PFSK-1 (cell line): ENCODE measurements around the gene GIPC1.

Experiments used
- FOXP2 ChIP-seq: optimal IDR thresholded peaks from 2 replicates; pipeline ENCODE3; 2011; ENCODE audit warnings: borderline replicate concordance, control low read depth, inconsistent platforms; ENCODE audit not compliant: insufficient read depth; ENCODE audit errors: extremely low read length, extremely low read depth
- POLR2AphosphoS5 ChIP-seq: IDR thresholded peaks from 2 replicates; pipeline ENCODE4 v1.6.1; 2012; ENCODE audit warnings: low read depth, mild to moderate bottlenecking, control low read depth, low read length, moderate library complexity
- REST ChIP-seq, 2 experiments: IDR thresholded peaks; 2 replicates each; pipeline versions ENCODE4 v1.6.1 to v1.8.0; 2011 to 2012; ENCODE audit warnings: low read depth in 2 of 2, low read length in 2 of 2, control low read depth in 1 of 2, inconsistent platforms in 1 of 2, mild to moderate bottlenecking in 1 of 2, moderate library complexity in 1 of 2; ENCODE audit not compliant: insufficient read depth in 1 of 2
- SIN3A ChIP-seq: IDR thresholded peaks from 2 replicates; pipeline ENCODE4 v1.6.1; 2012; ENCODE audit warnings: mild to moderate bottlenecking, low read length, moderate library complexity, borderline replicate concordance; ENCODE audit not compliant: insufficient read depth
- TAF1 ChIP-seq: IDR thresholded peaks from 2 replicates; pipeline ENCODE4 v1.6.1; 2012; ENCODE audit warnings: low read length, control low read depth, borderline replicate concordance; ENCODE audit not compliant: insufficient read depth

GIPC1 gene

GRCh38 chr19:14473073-14473977 lies 22.6 kb downstream of the GIPC1 start:
- TF ChIP-seq REST (IDR thresholded peaks at IDR 0.05; ENCODE audit: insufficient read depth in 1 of 2, low read depth in 2 of 2, low read length in 2 of 2) (no peak), TAF1 (no peak), SIN3A (no peak), FOXP2 (no peak), POLR2AphosphoS5 (no peak)

- TF ChIP-seq SIN3A (no peak), FOXP2 (no peak), POLR2AphosphoS5 (no peak), REST (IDR thresholded peaks at IDR 0.05; ENCODE audit: insufficient read depth in 1 of 2, low read depth in 2 of 2, low read length in 2 of 2) (no peak), TAF1 (no peak)
Observed at GRCh38 chr19:14472202-14472938, 23.6 kb downstream of the GIPC1 start.

- TF ChIP-seq POLR2AphosphoS5 = no peak
- TF ChIP-seq SIN3A = no peak
- no peak for TF ChIP-seq FOXP2
Observed at GRCh38 chr19:14471436-14472187, 24.3 kb downstream of the GIPC1 start.

- TF ChIP-seq TAF1 = no peak
- no peak for TF ChIP-seq FOXP2
- no peak for TF ChIP-seq REST (IDR thresholded peaks at IDR 0.05; ENCODE audit: insufficient read depth in 1 of 2, low read depth in 2 of 2, low read length in 2 of 2)
- no peak for TF ChIP-seq SIN3A
Observed at GRCh38 chr19:14470031-14470876, 25.7 kb downstream of the GIPC1 start.

GRCh38 chr19:14467816-14468215 lies 28.1 kb downstream of the GIPC1 start:
- TF ChIP-seq FOXP2 (no peak), SIN3A (no peak), REST (IDR thresholded peaks at IDR 0.05; ENCODE audit: insufficient read depth in 1 of 2, low read depth in 2 of 2, low read length in 2 of 2) (no peak), POLR2AphosphoS5 (no peak), TAF1 (no peak)
